SK-N-SH (cell line): ENCODE data around the gene INO80C.

Experiments
- CTCF ChIP-seq: fragments of 200-600 bp; sonication (generic); IDR thresholded peaks from 2 replicates; pipeline ENCODE4 v1.6.1; 2017; ENCODE audit warnings: antibody characterized with exemption, mild to moderate bottlenecking, moderate library complexity
- EZH2phosphoT487 ChIP-seq: fragments of 200-600 bp; sonication (generic); IDR thresholded peaks from 2 replicates; pipeline ENCODE4 v1.6.1; 2017; ENCODE audit warnings: low read depth, mixed run types, mild to moderate bottlenecking, antibody characterized with exemption, moderate library complexity, borderline replicate concordance
- RFX5 ChIP-seq: IDR thresholded peaks from 2 replicates; pipeline ENCODE4 v1.6.1; 2012; ENCODE audit warnings: mild to moderate bottlenecking, improper control_type of control experiment, low read length
- TAF1 ChIP-seq: IDR thresholded peaks from 2 replicates; pipeline ENCODE4 v1.6.1; 2012; ENCODE audit warnings: low read depth, mild to moderate bottlenecking, low read length, moderate library complexity, borderline replicate concordance

GRCh38 chr18:35451032-35451431, 46.7 kb downstream of the INO80C start:
- no peak for TF ChIP-seq EZH2phosphoT487
- TF ChIP-seq TAF1, result no peak
- TF ChIP-seq RFX5, result no peak
- no peak for TF ChIP-seq CTCF
